GM18505 (cell line): Measurements from ENCODE around the gene SPAG7.

Experiments used
- ATAC-seq: cut with Tn5 transposase; IDR thresholded peaks from one replicate; pipeline ENCODE4 v1.9.1; 2021; ENCODE audit not compliant: unreplicated experiment
- POLR2A ChIP-seq: IDR thresholded peaks from 4 replicates; pipeline ENCODE4 v1.6.1; 2011; ENCODE audit warnings: borderline replicate concordance; ENCODE audit not compliant: insufficient read depth, insufficient read length; ENCODE audit errors: extremely low read depth

The SPAG7 gene

DNA sequence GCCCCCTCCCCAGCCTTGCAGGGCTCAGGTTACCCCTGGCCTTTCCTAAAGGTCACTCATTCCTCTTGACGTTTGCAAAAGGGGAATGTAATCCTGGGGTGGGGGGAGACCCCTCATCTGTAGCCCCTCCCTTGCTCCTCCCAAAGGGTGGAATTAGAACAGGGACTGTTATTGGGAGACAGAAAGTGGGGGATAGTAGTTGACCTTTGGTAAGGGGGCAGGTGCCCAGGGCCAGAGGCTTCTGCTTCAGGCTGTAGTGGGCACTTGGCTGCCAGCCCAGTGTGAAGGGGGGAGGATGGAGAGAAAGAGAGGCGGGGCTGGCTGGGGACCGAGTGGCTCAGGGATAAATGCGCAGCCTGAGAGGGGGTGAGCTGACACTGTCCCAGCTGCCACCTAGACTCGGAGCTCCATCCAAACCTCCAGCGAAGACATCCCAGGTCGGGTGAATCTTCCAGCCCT lies 16.8 kb downstream of the SPAG7 start, which contains the start of gene ENO3:
ENO3 (plus strand) TSS at position 374 of the 459 bp plus-strand sequence. CDS start 711 bp downstream, outside the sequence.
- no peak for TF ChIP-seq POLR2A
- ATAC-seq, result no peak

DNA sequence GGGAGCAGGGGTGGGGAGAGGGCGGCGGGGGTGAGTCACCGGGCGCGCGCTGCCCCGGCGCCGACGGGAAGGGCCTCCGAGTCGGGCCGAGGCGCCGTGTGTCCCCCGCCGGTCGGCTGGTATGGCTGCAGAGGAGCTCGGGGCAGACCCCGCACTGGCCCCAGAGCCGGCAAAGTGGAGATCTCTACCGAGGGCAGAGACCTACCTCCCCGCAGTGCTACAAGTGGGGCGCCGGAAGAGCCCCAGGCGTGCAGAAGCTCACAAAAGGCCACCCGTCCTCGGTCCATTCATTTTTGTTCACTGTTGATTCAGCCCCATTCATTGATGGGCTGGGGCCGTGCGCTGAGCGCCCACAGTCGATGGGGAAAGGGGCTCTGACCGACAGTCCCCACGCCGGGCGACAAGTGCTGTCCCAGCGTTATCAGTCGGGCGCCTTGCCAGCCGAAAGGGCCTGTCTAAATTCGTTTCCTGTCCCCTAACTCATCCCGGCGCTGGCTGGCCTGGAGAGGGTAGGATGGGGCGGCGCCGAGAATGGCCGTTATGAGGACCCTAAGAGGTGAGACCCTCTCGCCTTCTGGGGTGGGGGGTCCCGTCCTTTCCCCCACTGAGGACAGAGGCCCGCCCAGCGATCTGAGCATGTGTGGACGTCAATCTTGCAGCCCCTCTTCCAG lies 17.4 kb downstream of the SPAG7 start:
- peak; percentile 41 for TF ChIP-seq POLR2A
- ATAC-seq, result peak; percentile 3

DNA sequence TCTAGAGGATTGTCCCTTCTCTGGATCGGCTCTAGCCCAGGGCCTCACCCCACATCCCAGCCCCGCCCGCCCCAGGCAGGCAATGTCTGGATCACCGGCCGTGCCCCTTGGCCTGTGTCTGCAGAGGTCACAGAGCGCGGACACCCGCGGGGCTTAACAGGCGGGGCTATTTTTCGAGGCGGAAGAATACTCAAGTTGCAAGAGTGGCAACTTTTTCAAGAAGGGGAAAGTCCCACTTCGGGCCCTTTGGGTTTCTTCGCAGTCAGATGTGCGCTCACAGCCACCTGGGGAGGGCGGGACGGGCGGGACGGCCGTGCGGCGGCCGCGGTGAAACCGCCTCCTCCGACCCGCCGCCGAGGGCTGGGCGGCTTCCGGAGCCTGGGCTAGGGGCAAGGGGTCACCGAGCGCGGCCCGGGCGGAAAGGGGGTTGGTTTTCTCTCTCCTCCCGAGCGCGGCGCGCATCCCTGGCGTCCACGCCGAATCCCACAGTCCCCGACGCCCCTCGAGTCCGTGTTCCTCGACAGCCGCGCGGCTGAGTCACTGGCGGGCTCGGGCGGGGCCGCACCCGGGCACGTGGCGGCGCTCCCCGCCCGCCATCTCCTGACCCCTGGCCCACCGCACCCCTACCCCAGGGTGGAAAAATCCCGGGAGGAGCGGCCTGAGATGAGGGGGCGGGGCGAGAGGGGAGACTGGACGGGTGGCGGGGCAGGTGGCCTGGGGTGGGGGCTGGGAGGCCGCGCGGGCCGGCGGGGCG lies 18.1 kb downstream of the SPAG7 start:
- TF ChIP-seq POLR2A, result peak; percentile 61
- ATAC-seq, result peak; percentile 20

DNA sequence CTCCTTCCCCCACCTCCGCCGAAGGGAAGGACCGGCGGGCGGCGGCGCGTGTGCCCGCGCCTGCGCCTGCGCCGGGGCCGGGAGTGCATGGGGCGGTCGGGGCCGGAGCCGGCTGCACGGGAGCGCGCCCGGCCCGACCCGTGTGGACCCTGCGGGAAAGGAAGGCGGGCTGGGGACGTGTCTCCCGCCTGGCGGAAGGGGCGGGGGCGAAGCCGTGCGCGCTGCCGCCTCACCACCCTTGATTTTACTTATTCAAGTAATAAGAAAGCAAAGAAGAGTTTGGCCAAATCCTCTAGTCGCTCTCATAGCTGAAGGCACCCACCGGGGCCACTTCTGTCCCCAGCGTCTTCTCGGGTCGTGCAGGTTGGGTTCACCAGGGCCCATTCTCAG lies 18.7 kb downstream of the SPAG7 start:
- peak; percentile 55 for TF ChIP-seq POLR2A
- peak; percentile 29 for ATAC-seq

DNA sequence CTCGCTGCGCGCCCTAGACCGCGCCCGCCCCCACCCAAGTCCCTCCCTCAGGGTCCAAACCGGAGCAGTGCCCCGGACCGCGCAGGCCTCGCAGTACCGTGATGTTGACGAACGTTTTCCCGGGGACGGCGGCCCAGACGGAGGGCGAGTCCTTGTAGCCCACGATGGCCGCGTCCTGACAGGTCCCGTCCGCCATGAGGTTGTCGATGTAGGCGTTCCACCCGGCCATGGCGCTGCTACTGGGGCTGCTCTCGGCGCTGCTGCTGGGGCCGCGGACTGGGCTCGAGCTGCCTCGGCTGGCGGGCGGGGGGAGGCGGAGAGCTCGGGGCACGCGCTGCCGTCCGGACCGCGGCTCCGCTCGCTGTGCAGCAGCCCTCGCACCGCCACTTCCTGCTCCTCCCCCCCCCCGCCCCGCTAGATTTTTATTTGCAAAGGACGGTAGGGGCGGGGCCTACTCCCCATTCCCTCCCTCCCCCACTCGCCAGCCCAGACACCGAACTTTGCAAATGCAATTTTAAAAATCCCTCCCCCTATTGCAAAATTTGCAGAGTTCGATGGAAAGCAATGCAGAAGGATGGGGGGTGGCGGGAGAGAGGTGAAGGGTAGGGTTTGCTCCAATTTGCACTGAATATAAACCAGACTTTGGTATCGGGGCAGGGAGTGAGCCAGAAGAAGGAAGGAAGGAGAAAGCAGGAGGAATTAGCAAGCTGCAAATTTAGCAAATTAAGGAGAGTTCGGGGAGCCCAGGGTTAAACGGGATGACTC lies 19.3 kb downstream of the SPAG7 start, which contains the start of gene PFN1:
PFN1 (minus strand) TSS at position 365 of the 765 bp plus-strand sequence; CDS start at position 229, 136 bp downstream.
- peak; percentile 20 for ATAC-seq
- peak; percentile 94 for TF ChIP-seq POLR2A

DNA sequence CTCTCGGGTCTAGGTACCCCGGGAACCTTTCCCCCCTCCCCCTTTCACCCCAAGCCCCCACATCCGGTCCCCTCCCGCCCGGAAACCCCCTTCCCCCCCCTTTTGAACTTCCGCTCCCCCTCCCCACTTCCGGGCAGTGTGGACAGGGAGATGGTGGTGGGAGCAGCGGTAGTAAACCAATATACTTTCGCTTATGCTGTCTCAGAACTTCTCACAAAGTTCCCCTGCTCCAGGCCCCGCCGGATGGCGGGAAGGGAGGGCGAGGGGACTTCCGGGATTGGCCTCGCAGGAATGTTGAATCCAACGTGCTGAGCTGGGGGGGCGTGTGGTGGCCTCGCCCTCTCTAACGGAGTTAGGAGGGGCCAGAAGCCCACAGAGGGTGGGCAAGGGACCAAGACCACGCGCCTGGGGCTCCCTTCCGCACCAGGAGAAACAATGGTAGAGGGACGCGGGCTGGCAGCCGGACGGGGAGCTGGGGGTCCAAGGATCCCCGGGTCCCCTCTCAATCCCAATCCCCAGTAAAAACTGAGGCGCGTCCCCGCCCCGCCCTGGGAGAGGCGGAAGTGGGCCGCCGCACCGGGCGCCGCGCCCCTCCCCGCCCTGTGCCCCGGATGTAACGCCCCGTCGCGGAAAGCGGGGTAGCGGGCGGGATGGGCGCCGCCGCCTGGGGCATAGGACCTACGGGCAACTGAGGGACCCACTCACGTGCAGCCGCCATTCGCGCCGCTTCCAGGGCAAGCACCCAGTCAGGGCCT lies 20.0 kb downstream of the SPAG7 start:
- ATAC-seq, result peak; percentile 18

DNA sequence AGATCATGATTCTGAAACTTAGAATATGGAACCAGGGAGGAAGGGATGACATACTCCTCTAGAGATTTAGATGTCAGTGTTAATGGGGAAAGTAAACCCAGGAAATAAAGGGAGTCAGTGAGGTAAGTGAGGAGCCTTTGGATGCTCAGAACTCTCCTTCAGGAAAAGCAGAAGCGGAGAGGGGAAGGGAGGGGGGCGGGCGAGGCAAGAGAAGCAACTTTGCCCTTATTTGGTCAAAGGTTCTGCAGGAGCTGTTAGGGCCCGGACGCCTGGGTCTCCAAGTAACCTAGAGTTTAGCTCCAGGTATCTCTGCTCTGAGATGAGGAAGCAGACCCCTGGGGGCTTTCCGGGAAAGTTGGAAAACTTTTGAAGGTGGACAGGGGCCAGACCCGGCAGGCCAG lies 20.6 kb downstream of the SPAG7 start:
- no peak for TF ChIP-seq POLR2A
- no peak for ATAC-seq

More for the DNA sequence above, 20.0 kb downstream of the SPAG7 start:
- peak; percentile 63 for TF ChIP-seq POLR2A

DNA sequence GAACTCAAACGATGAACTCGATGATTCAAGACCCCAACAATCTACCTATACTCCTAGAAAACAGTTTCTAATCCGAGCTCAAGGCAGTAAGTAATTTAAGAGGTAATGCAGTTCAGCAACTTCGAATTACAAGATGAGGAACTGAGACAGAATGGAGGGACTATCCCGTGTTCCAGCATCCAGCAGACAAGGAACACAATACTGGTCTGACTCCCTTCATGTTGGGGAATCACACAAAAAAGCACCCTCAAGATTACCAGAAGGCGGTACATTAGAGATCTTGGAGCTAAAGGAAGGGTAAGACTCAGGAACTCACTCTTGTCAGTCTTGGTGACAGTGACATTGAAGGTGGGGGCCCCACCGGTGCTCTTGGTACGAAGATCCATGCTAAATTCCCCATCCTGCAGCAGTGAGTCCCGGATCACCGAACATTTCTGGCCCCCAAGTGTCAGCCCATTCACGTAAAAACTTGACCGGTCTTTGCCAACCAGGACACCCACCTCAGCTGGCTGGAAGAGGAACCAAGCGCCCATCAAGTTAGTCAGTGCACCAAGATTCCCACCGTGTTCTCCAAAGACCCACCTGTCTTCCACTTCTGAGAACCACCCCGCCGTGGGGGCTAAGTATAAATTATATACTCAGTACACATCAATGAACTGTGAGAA lies 21.2 kb downstream of the SPAG7 start:
- peak; percentile 28 for TF ChIP-seq POLR2A
- ATAC-seq, result no peak

DNA sequence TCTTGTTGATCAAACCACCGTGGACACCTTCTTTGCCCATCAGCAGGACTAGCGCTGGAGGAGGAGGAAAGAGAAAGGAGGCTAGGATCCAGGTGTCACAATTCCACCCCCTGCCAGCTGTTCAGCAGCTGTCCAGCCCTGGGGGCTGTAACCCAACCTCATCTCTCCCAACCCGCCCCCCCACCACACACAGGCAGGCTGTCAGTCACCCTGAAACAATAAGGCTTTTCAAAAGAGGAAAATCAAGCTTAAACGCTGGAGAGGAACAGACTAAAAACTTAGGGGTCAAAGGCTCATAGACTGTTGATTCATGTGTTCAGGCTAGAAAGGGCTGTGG lies 21.7 kb downstream of the SPAG7 start:
- ATAC-seq, result no peak
- TF ChIP-seq POLR2A, result no peak

DNA sequence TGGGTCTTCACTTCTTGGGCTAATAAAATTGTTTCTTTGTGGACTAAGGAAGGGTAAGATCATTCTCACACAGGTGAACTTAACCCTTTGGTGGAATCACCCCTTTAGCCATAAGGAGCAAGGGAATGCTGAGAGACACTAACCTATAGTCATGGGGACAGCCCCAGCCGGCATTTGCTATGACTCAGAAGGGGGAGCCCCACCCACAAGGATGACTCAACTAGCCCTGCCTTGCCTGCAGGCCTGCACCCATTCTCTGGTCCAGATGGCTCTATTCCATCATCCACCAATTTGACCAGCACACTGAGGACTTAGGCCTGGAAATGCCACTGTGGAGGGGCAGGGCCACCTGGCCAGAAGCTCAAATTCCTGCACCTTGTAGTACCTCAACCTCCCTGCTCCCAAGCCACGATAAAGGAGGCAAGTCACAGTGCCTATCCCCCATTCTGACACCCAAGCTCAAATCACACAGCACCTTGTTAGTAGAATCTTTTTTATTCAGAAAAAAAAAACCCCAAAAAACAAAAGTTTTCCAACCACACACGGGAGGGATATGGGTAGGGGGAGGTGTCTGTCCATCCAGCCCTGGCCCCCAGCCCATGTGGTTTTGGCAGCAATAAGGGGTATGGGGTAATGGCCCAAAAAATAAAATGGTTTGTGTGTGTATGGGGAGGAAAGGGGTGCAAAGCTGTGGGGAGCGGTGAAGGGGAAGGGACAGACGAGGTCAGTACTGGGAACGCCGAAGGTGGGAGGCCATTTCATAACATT lies 22.3 kb downstream of the SPAG7 start:
- no peak for ATAC-seq

DNA sequence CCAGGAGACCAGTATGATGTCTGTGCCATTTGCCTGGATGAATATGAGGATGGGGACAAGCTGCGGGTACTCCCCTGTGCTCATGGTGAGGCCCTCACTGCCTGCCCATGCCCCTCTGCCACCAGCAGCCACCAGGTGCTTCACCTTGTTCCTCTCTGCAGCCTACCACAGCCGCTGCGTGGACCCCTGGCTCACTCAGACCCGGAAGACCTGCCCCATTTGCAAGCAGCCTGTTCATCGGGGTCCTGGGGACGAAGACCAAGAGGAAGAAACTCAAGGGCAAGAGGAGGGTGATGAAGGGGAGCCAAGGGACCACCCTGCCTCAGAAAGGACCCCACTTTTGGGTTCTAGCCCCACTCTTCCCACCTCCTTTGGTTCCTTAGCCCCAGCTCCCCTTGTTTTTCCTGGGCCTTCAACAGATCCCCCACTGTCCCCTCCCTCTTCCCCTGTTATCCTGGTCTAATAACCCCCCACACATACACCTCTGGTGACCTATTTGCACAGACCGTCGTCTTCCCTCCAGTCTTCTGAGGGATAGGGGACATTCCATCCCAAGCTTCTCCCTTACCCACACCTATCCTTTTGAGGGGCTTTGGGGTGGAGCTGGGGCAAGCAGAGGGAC lies 23.0 kb downstream of the SPAG7 start:
- ATAC-seq, result no peak
- no peak for TF ChIP-seq POLR2A

More for the DNA sequence above, 22.3 kb downstream of the SPAG7 start:
- peak; percentile 73 for TF ChIP-seq POLR2A
